Measurements from ENCODE around the gene INPP5A.
"Not testable (repeated sequence)": the region's sequence is repeated elsewhere in the genome, so short reads cannot be mapped to it uniquely, and the experiment has no call there.

INPP5A gene

GRCh38 chr10:132565516-132566209 lies 28.1 kb downstream of the INPP5A start:
- Histone ChIP-seq H3K9ac (ENCODE audit: low read length) (no peak overlapping the region), H3K4me1 (ENCODE audit: control insufficient read depth, insufficient read depth, low read length) (no peaks in the 10 kb centered on the region)

GRCh38 chr10:132566892-132567291 lies 29.3 kb downstream of the INPP5A start:
- H3K9me3 ChIP-seq (ENCODE audit: control insufficient read depth, low read length) = no peaks in the 10 kb centered on the region
- H3K4me1 ChIP-seq (ENCODE audit: control insufficient read depth, insufficient read depth, low read length) = peaks cover 4% of the 10 kb centered on the region
- no peak for DNase-seq (ENCODE audit: low read depth)
- no peaks in the 10 kb centered on the region for H3K27me3 ChIP-seq (replicated peaks; ENCODE audit: control insufficient read depth, insufficient read depth, low read length)
- H3K4me3 ChIP-seq (ENCODE audit: low read length) = no peak overlapping the region
- no peaks in the 10 kb centered on the region for H3K36me3 ChIP-seq (ENCODE audit: control insufficient read depth, insufficient read depth, low read length, severe bottlenecking)
- H3K9ac ChIP-seq (ENCODE audit: low read length) = no peak overlapping the region

More at GRCh38 chr10:132565516-132566209, 28.1 kb downstream of the INPP5A start:
- no peak for DNase-seq (ENCODE audit: low read depth)
- H3K36me3 ChIP-seq (ENCODE audit: control insufficient read depth, insufficient read depth, low read length, severe bottlenecking) = no peaks in the 10 kb centered on the region
- H3K27me3 ChIP-seq (replicated peaks; ENCODE audit: control insufficient read depth, insufficient read depth, low read length) = no peaks in the 10 kb centered on the region
- no peak overlapping the region for H3K4me3 ChIP-seq (ENCODE audit: low read length)
- no peaks in the 10 kb centered on the region for H3K9me3 ChIP-seq (ENCODE audit: control insufficient read depth, low read length)

- no peak overlapping the region for H3K9ac ChIP-seq (ENCODE audit: low read length)
- no peak for DNase-seq (ENCODE audit: low read depth)
Observed at GRCh38 chr10:132570265-132570664, 32.7 kb downstream of the INPP5A start.

GRCh38 chr10:132570771-132571649 lies 33.4 kb downstream of the INPP5A start:
- no peak for DNase-seq (ENCODE audit: low read depth)
- Histone ChIP-seq H3K4me1 (ENCODE audit: control insufficient read depth, insufficient read depth, low read length) (peaks cover 20% of the 10 kb centered on the region), H3K9me3 (ENCODE audit: control insufficient read depth, low read length) (no peaks in the 10 kb centered on the region), H3K27me3 (replicated peaks; ENCODE audit: control insufficient read depth, insufficient read depth, low read length) (no peaks in the 10 kb centered on the region), H3K36me3 (ENCODE audit: control insufficient read depth, insufficient read depth, low read length, severe bottlenecking) (no peaks in the 10 kb centered on the region), H3K9ac (ENCODE audit: low read length) (no peak overlapping the region), H3K4me3 (ENCODE audit: low read length) (no peak overlapping the region)

More at GRCh38 chr10:132570265-132570664, 32.7 kb downstream of the INPP5A start:
- H3K36me3 ChIP-seq (ENCODE audit: control insufficient read depth, insufficient read depth, low read length, severe bottlenecking) = no peaks in the 10 kb centered on the region
- H3K27me3 ChIP-seq (replicated peaks; ENCODE audit: control insufficient read depth, insufficient read depth, low read length) = no peaks in the 10 kb centered on the region
- H3K4me3 ChIP-seq (ENCODE audit: low read length) = no peak overlapping the region
- H3K9me3 ChIP-seq (ENCODE audit: control insufficient read depth, low read length) = no peaks in the 10 kb centered on the region
- peaks cover 19% of the 10 kb centered on the region for H3K4me1 ChIP-seq (ENCODE audit: control insufficient read depth, insufficient read depth, low read length)

- DNase-seq (ENCODE audit: low read depth) = peak; percentile 62
Observed at GRCh38 chr10:132571650-132572544, 34.3 kb downstream of the INPP5A start.

GRCh38 chr10:132572545-132572937 lies 35.0 kb downstream of the INPP5A start:
- H3K9ac ChIP-seq (ENCODE audit: low read length) = no peak overlapping the region
- no peaks in the 10 kb centered on the region for H3K36me3 ChIP-seq (ENCODE audit: control insufficient read depth, insufficient read depth, low read length, severe bottlenecking)
- H3K4me1 ChIP-seq (ENCODE audit: control insufficient read depth, insufficient read depth, low read length) = peaks cover 20% of the 10 kb centered on the region
- H3K4me3 ChIP-seq (ENCODE audit: low read length) = no peak overlapping the region
- peak; percentile 28 for DNase-seq (ENCODE audit: low read depth)
- H3K9me3 ChIP-seq (ENCODE audit: control insufficient read depth, low read length) = no peaks in the 10 kb centered on the region
- no peaks in the 10 kb centered on the region for H3K27me3 ChIP-seq (replicated peaks; ENCODE audit: control insufficient read depth, insufficient read depth, low read length)

More at GRCh38 chr10:132571650-132572544, 34.3 kb downstream of the INPP5A start:
- H3K27me3 ChIP-seq (replicated peaks; ENCODE audit: control insufficient read depth, insufficient read depth, low read length) = no peaks in the 10 kb centered on the region
- H3K4me1 ChIP-seq (ENCODE audit: control insufficient read depth, insufficient read depth, low read length) = peaks cover 20% of the 10 kb centered on the region
- H3K9me3 ChIP-seq (ENCODE audit: control insufficient read depth, low read length) = no peaks in the 10 kb centered on the region
- no peaks in the 10 kb centered on the region for H3K36me3 ChIP-seq (ENCODE audit: control insufficient read depth, insufficient read depth, low read length, severe bottlenecking)
- H3K9ac ChIP-seq (ENCODE audit: low read length) = no peak overlapping the region
- no peak overlapping the region for H3K4me3 ChIP-seq (ENCODE audit: low read length)

- H3K9ac ChIP-seq (ENCODE audit: low read length); H3K36me3 ChIP-seq (ENCODE audit: control insufficient read depth, insufficient read depth, low read length, severe bottlenecking); DNase-seq (ENCODE audit: low read depth); H3K9me3 ChIP-seq (ENCODE audit: control insufficient read depth, low read length); H3K4me3 ChIP-seq (ENCODE audit: low read length); H3K27me3 ChIP-seq (replicated peaks; ENCODE audit: control insufficient read depth, insufficient read depth, low read length): not testable (repeated sequence)
- H3K4me1 ChIP-seq (ENCODE audit: control insufficient read depth, insufficient read depth, low read length) = peaks cover 23% of the 10 kb centered on the region
Observed at GRCh38 chr10:132572946-132573345, 35.4 kb downstream of the INPP5A start.

GRCh38 chr10:132574288-132574687 lies 36.7 kb downstream of the INPP5A start:
- Histone ChIP-seq H3K36me3 (ENCODE audit: control insufficient read depth, insufficient read depth, low read length, severe bottlenecking) (no peaks in the 10 kb centered on the region), H3K4me1 (ENCODE audit: control insufficient read depth, insufficient read depth, low read length) (peaks cover 26% of the 10 kb centered on the region), H3K4me3 (ENCODE audit: low read length) (no peak overlapping the region), H3K27me3 (replicated peaks; ENCODE audit: control insufficient read depth, insufficient read depth, low read length) (no peaks in the 10 kb centered on the region), H3K9ac (ENCODE audit: low read length) (no peak overlapping the region), H3K9me3 (ENCODE audit: control insufficient read depth, low read length) (no peaks in the 10 kb centered on the region)
- no peak for DNase-seq (ENCODE audit: low read depth)

GRCh38 chr10:132574783-132575319 lies 37.3 kb downstream of the INPP5A start:
- DNase-seq (ENCODE audit: low read depth) = peak; percentile 37

GRCh38 chr10:132575320-132576201 lies 38.0 kb downstream of the INPP5A start:
- peaks cover 26% of the 10 kb centered on the region for H3K4me1 ChIP-seq (ENCODE audit: control insufficient read depth, insufficient read depth, low read length)
- H3K4me3 ChIP-seq (ENCODE audit: low read length) = no peak overlapping the region
- H3K36me3 ChIP-seq (ENCODE audit: control insufficient read depth, insufficient read depth, low read length, severe bottlenecking) = no peaks in the 10 kb centered on the region
- H3K27me3 ChIP-seq (replicated peaks; ENCODE audit: control insufficient read depth, insufficient read depth, low read length) = no peaks in the 10 kb centered on the region
- DNase-seq (ENCODE audit: low read depth) = peak; percentile 80
- no peaks in the 10 kb centered on the region for H3K9me3 ChIP-seq (ENCODE audit: control insufficient read depth, low read length)
- H3K9ac ChIP-seq (ENCODE audit: low read length) = no peak overlapping the region

More at GRCh38 chr10:132574783-132575319, 37.3 kb downstream of the INPP5A start:
- Histone ChIP-seq H3K36me3 (ENCODE audit: control insufficient read depth, insufficient read depth, low read length, severe bottlenecking) (no peaks in the 10 kb centered on the region), H3K9me3 (ENCODE audit: control insufficient read depth, low read length) (no peaks in the 10 kb centered on the region), H3K4me1 (ENCODE audit: control insufficient read depth, insufficient read depth, low read length) (peaks cover 26% of the 10 kb centered on the region), H3K27me3 (replicated peaks; ENCODE audit: control insufficient read depth, insufficient read depth, low read length) (no peaks in the 10 kb centered on the region), H3K4me3 (ENCODE audit: low read length) (no peak overlapping the region), H3K9ac (ENCODE audit: low read length) (no peak overlapping the region)

Data from adipocyte (in vitro differentiated cells).